G401 (cell line): ENCODE data around the gene GPC3. TPM values are rescaled to one million over a fixed set of nuclear protein-coding genes. Genes with fewer than 3 reads are reported as not detected.

Experiments
- DNase-seq: peaks from one replicate; pipeline ENCODE4 v3.0.0-alpha.2; 2015; ENCODE audit warnings: low spot score
- in situ Hi-C: cut with HindIII; loops from 2 replicates; pipeline ENCODE4 v1.10.0; 2016; ENCODE audit warnings: low sequenced_read_pairs, mixed read lengths
- total RNA-seq: library from RNA; depleted of rRNA; stranded (reverse); fragments of >200 nt; shearing (Covaris generic); gene quantifications from 2 replicates; pipeline ENCODE4 v1.2.3, GENCODE V29; 2014

Gene GPC3
- total RNA-seq, 1 experiment from 2014 or later = 730 TPM

DNA sequence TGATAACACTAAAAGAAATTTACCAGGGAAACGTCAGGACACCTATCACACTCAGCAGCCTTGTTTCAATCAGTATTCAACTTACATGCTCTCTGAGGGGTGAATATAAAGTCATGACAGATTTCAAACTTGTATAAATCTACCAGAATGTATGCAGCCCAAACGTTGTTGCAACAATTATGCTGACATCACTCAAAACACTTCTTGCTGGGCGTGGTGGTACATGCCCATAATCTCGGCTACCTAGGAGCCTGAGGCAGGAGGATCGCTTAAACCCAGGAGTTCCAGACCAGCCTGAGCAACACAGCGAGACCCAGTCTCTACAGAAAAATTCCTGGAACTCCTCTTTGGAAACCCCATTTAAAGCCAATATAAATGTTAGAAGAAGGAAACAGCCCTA, 303.5 kb downstream of the GPC3 start:
- DNase-seq = no peak
- in situ Hi-C loops = no loop called here

DNA sequence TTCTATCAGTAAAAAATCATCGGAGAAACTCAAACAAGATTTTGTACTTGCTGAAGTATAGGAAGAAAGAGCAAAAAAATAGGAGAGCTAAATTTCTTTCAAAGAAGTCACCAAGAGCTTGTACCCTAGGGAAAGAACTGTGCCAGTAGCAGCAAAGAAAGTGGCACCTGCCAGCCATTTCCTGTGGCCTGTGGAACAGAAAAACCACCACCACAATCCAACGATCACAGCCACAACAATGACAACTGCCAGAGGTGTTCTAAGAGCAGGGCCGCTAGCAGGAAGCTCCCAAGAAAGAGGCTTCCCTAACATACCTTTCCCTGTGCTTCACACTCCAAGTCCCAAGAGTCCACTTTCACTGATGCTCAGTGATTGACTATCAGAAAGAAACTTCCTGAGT, 304.0 kb downstream of the GPC3 start:
- in situ Hi-C loops = no loop called here
- no peak for DNase-seq

DNA sequence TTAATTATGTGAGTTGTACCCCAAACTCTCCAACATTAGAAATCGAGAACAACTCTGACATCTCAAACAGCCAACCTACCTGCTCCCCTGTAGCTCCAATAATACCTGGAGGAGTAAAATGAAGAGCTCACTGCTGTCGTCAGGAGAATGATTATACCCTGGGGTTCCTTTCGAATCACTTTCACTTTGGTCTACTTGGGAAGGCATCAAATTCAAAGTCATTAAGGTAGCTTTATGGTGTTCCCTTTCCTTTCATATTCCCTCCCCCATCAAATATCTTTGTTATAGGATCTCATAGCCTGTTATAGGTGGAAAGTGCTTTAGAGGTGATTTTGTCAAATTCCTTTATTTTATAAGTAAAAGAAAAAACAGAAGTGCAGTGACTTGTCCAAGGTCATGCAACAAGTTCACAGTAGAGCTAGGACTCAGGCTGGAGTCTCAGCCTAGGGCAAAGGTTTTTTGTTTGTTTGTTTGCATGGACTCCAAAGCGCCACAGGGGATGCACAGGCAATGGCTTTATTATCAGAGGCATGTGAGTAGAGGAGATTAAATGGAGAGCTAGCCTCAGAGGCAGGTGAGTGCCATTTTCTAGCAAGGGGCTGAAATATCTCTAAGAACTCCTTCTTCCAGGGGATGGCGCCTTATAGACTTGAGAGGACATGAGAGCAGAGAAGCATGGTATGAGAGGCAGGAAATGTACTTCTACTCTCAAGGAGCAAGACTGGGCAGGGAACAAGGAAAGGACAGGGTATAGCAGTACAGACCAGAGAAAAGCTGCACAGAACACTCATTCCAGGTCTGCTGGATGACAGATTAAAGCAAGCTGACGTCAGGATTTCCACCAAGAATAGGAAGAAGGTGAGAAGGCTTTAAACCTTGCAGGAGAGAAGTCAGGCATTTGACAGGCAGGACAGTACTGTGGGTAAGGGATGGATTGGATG, 308.0 kb downstream of the GPC3 start:
- no peak for DNase-seq
- in situ Hi-C loops = no loop called here

DNA sequence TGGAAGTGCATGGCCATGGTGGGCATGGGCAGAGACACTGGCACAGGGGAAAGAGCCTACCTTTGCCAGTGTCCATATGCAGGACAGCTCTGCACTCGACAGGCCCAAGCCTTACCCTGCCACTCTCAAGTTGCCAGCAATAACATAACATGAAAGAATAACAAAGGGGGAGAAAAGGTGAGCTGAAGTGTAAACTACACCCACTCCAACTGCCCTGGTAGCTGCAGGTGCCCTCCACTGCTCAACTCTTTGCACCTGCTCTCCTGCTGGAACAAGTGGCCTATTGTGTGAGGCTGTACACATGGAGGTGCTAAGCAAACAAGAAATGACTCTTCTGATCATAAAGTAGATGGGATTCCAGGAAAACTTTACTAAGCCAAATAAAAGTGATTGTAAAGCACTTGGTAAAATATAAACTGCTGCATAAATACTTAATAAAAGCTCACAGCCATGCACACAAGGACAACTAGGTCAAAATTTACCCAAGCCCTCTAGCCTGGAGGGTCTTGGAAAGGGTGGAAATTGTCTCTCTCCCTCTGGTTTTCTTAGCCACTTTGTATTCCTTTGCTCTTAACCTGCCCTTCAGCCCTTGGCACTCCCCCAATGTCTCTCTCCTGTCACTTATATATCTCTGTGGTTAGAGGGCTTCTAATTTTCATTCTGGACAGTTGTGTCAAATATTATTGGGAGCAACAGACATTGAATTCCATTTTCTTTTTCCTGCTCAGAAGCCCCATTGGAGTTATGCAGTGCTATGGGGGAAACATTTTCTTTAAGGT, 308.9 kb downstream of the GPC3 start:
- in situ Hi-C loops = no loop called here
- no peak for DNase-seq

DNA sequence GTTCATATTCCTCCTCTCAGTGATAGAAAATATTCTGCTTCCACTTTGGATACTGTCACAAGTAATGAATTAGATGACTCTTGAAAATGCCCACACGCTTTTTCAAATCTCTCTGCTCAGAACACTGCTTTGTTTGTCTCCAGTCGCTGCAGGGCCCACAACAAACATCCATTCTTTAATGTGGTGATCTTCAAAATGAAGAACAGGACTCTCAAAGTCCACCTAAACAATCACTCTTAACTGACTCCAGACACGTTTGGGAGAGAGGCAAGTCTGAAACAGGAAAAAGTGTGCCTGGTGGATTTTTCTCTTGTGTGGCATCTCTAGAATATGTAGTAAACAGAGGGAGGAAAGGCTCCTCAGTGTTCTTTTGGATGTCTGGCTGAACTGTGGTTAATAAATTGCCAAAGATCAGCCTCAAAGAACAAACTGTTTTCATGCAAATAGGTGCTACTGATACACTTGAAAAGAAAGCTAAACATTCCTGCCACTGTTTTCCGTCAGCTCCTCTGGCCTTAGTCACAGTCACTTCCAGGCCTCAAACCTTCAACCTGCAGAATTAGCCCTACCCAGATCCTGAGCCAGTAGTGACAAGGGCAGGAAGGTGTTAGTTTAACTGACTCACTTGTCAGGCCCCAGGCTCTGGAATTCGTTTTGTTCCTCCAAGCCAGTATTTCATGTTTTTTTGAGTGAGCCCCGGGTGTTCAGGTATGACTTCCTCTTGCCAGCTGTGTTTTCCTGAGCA, 310.5 kb downstream of the GPC3 start:
- in situ Hi-C loops = no loop called here
- no peak for DNase-seq

DNA sequence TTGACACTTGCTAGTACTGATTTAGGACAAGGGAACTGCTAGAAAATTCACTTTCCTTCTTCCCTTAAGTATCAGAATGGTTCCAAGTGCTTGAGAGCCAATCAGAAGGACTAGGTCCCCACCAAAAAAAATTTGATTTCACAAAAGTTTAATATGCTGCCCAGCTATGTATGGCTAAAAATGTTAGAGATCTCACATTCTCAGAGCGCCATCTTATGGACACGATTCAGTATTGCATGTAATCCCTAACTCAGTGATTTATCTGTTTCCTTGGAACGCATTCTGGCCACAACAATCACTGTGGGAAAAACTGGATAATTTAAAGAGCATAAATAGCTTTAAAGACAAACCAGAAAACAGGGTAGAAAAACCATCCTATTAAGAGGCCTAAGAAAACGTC, 315.0 kb downstream of the GPC3 start:
- peak; percentile 11 for DNase-seq
- in situ Hi-C loops = no loop called here

DNA sequence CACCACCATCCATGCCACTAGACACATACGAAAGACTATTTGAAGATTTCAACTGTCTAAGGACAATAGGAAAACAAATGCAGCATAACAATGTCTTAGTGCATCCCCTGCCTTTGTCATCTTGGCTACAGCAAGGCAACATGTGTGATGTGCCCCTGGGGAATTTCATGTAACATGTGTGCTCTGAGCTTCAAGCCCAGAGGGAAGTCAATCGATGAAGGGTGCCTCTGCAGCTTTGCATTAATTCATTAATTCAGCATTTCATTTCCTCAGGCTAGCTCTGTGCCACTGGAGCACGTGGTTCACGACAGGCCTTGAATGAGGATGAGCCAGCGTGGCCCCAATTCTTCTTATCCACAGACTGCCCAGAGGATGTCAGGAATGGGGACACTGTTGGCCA, 316.2 kb downstream of the GPC3 start:
- DNase-seq = no peak
- in situ Hi-C loops = no loop called here

DNA sequence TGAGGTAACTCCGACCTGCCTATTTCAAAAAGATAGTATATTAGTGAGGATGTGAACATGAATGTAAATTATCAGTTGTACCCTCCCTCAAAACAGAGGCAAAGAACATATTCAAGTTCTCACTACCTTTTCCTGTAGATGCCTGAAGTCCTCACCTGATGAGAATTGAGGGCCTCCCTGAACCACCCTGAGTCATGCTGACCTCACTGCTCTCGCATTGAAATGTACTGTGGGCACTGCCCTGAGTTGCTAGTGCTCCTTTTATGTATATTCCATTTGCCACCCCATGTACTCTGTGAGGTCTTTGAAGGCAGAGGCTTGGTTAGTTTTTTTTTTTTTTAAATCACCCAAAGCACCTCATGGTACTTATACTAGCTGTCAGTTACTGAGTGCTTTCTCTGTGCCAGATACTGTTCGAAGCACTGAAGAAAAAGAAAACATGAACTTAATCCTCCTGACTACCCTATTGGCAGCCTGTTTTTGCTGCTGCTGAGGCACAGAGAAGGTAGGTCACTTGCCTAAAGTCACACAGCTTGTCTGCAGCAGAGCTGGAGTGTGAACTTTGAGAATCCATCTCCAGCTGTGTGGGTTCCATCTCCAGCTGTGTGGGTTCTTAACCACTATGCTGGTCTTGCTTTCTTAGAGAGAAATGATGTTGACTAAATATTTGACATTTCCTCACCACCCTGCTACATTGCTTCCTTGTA, 317.0 kb downstream of the GPC3 start:
- DNase-seq = no peak
- in situ Hi-C loops = no loop called here

DNA sequence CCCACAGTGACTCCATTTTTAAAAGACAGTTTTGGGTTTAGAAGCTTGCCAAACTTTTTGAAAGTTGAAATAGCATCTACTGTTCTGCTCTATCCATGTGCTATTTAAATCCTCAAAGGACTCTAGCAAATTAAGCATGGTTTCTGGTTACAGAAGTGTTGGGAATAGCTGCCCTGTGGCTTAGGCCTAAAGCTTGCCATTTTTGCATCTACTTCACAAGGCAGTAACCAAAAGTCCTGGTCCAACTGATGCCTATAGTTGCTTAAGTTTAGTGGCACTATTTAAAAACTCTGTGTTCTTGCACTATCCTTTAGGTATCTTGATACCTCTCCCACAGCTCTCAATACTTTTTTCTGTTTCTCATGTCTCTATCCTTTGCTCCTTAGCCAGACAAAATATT, 319.1 kb downstream of the GPC3 start:
- no peak for DNase-seq
- in situ Hi-C loops = no loop called here

DNA sequence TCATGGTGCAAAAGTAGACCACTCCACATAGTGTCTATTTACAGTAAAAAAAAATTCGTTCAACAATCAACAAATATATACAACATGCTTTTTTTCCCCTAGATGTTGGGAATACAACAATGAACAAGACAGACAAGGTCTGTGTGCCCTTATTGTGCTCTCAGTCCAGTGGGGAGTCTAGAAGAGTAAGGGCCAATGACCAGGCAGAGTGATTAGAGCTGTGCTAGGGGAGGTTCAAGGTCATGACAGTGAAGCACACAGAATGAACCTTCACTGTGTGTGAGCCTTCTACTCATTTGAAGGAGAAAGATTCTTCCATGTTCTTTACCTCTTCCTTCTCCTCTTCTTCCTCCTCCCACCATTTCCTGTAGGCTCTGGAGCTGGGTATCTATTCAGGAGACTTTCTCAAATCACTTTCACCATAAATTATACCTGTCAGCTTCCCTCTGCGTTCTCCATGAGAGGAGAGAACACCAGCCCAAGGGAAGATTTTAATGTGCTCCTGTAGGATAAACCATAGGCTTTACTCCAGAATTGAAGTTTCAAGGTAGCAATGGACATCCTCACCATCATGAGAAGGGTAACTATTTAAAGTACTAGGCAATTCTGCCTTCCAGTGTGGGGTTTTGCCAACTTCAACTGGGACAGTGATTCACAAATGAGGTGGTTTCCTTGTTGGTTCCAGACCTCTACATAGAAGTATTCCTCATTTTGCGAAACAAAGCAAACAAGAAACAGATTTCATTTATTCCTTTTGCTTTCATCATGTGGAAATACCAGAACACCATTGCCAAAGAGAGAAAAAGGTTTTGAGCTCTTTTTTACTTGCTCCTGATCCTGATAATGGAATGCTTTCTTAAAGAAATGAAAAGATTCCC, 323.2 kb downstream of the GPC3 start:
- no peak for DNase-seq
- in situ Hi-C loops = no loop called here

DNA sequence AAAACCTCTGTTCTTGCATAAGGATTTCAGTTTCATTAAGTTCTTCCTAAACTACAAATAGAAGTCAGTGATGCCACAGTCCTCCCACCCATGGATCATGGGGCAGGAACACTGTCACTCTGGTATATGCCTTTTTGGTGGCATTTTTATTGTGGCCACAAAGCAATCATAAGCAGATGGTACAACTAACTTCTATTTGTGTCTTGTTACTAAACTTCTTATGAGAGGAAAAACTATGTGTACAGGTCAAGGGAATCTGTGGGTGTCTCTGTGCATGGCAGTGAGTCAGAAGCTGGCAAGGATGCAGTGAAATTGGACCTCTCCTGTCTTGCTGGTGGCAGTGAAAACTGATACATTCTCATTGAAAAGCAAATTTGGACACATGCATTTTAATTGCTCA, 325.1 kb downstream of the GPC3 start:
- in situ Hi-C loops = no loop called here
- no peak for DNase-seq

DNA sequence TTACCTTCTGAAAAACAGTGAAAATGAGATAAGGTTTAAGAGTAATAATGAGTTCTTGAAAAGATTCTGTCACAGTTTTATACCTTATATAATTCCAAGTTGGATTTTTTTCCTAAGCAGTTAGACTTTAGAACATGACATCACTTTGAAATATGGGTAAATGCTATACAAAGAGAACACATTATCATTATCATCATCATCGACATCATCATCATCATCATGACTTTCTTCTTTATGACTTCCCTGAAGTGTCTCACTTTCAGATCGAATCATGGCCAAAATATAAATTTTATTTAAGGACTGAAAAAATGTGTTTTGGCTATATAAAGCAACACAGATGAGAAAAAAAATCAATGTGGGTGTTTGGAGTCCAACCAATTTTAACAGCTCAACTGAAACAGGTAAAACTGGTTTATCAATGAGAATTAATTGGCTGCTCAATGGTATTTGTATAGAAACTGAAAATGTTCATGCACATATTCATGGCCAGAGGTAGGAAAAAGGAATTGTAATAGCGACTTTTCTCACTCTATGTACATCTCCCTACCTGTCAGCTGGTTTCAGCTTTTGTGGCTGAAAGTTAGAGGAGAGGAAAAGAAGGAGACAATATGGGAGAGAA, 327.0 kb downstream of the GPC3 start:
- in situ Hi-C loops = no loop called here
- no peak for DNase-seq

DNA sequence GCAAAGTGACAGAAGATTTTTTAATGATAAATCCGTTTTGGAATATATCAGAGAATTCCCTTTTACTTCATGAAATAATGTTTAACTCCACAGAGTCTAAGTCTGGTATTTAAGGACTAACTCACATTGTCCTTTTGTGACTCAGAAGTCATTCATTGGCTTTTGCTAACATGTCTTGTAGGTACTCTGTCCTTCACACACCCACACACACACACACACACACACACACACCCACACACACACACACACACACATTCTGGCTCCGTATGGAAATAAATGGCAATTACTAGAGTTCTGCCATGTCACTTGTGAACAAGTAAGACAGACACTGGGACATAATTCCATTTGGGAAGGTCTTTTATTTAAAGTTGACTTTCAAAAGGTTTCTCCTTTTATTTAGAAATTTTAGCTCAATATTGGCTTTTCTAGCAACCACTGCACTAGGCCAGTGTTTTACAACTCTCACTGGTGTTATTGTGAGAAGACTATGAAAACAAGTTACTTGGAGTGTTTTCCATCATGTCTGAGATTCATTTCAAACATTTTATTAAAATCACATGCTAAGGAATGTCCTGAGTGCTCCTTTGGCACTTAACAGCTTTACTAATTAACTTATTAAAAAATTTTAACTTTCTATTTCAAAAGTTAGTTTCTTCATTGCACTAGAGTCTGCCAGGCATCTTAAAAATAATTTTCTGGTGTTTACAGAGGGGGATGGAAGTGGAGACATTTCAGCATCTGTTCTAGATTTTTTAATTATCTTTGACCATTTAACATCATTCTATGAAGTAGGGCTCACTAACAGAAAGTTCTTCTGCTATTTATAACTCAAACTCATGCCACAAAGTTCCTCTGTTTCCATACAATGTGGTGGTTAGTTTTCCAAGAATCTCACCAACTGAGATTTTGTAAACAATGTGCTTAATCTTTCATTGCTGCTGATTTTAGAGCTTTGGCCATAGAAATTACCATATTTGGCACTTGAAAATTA, 329.8 kb downstream of the GPC3 start:
- in situ Hi-C loops = no loop called here
- no peak for DNase-seq

DNA sequence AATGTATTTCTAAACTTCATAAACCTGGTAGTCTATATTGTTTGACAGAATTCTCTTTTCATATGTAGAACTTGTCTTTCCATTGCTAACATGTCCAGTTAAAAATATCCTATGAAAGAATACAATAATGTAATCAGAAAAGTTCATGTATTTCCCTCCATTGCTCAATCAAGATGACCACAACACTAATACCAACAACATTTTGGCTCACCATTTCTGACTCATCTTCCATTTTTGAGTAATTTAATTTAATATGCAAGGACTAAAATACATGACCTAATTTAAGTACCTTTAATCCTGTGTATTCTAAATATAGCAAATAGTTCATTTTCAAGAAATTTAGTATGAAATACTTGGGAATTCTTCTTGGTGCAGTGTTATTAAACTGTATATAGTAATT, 330.6 kb downstream of the GPC3 start:
- in situ Hi-C loops = no loop called here
- no peak for DNase-seq

DNA sequence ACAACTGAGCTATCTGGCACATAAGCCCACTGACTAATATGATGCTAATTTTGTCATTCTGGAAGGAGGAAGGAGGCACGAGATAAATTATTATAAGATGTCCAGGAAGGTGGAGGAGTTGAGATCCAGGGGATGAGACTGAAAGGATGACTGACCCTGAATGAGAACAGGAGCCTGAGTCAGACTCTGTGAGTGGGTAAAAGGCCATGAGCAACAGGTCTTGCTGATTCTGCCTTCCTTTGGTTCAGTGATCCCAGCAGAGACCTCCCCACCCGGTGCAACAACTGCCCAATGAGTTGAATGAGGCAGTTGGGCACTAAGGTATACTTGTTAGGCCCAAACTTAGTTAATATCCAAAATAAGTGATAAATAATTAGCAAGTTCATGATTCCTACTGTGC, 332.0 kb downstream of the GPC3 start:
- in situ Hi-C loops = no loop called here
- no peak for DNase-seq

DNA sequence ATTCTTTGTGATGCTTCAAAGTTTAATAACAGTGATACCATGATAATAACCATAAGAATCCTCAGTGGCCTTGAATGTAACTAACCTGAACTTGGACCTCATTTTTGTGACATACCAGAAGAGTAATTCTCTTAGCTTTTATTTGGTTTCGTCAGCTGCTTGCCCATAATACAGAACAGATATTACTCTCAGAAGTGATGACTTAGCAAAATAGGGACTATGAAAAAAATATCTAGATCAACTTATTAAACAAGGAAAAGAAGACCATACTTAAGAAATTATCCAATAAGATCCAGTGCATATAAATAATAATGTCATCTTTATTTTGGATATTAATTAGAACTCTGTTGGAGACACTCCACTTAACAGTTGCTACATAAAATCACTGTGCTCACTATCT, 333.2 kb downstream of the GPC3 start:
- no peak for DNase-seq
- in situ Hi-C loops = no loop called here

DNA sequence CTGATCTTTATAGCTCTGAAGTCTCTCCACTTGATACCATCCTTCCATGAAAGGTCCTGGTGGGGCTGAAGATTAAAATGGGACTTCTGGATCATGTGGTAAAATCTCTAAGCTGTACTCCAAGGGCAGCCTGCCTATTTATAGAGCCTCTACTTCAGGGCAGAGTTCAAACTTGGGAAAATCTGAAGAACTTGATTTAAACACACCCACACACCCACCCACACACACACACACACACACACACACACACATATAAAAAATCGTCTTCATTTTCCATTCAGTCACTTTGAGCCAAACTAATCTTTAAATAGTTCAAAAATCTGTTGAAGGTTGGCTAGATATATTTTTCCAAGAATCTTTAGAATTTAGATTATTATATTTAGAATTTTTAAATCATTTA, 335.2 kb downstream of the GPC3 start:
- in situ Hi-C loops = no loop called here
- no peak for DNase-seq
